Tibial nerve (tissue), 4 donors: Measurements from ENCODE around the gene NRCAM.

Experiments
- EP300 ChIP-seq, 2 donors: sonication (generic); formaldehyde crosslinking; IDR thresholded peaks; one replicate each; pipeline ENCODE4 v1.6.1; 2017; ENCODE audit warnings: antibody characterized with exemption in 2 of 2, mild to moderate bottlenecking in 1 of 2
- TF ChIP-seq, protein P1 (sequence below), 5 experiments: fragments of 200-600 bp in 3 of 5; fragments of 450-650 bp in 2 of 5; sonication (generic) in 3 of 5; IDR thresholded peaks; one replicate each; pipeline ENCODE4 v1.5.1; 2016 to 2019; ENCODE audit warnings: antibody characterized with exemption in 5 of 5, mild to moderate bottlenecking in 3 of 5, moderate library complexity in 2 of 5

DNA sequence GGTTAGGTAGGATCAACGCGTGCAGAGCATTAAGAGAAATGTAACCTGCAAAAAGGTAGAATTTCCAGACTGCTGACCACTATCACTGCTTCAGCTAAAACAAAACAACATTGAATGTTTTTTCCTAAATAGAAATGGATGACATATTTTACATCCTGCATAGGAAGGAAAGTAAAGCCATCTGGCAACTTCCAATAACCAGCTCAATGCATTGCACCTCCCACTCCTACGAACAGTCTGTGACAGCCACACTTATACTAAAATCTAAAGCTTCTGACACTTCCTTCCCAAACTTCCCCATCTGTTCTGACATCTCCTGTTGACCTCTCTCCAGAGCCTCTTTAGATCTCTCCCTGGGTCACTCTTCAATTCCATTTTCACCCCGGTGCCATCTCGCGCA is 47.1 kb downstream of the NRCAM start:
- TF ChIP-seq, protein P1, sequence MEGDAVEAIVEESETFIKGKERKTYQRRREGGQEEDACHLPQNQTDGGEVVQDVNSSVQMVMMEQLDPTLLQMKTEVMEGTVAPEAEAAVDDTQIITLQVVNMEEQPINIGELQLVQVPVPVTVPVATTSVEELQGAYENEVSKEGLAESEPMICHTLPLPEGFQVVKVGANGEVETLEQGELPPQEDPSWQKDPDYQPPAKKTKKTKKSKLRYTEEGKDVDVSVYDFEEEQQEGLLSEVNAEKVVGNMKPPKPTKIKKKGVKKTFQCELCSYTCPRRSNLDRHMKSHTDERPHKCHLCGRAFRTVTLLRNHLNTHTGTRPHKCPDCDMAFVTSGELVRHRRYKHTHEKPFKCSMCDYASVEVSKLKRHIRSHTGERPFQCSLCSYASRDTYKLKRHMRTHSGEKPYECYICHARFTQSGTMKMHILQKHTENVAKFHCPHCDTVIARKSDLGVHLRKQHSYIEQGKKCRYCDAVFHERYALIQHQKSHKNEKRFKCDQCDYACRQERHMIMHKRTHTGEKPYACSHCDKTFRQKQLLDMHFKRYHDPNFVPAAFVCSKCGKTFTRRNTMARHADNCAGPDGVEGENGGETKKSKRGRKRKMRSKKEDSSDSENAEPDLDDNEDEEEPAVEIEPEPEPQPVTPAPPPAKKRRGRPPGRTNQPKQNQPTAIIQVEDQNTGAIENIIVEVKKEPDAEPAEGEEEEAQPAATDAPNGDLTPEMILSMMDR (IDR thresholded peaks at IDR 0.05), result no peak
- TF ChIP-seq EP300 (IDR thresholded peaks at IDR 0.05), result no peak
